ENCODE measurements around the gene WWC1.
"Not testable (repeated sequence)": the region's sequence is repeated elsewhere in the genome, so short reads cannot be mapped to it uniquely, and the experiment has no call there.

WWC1 gene

GRCh38 chr5:168302785-168303184 lies 11.3 kb downstream of the WWC1 start:
- no peak for DNase-seq (ENCODE audit: extremely low read depth, low read depth)
- no peak for TF ChIP-seq CTCF (IDR thresholded peaks at IDR 0.05; ENCODE audit: low read depth, low read length)

- no peak for TF ChIP-seq CTCF (IDR thresholded peaks at IDR 0.05; ENCODE audit: low read depth, low read length)
Measured at GRCh38 chr5:168303393-168304025, 12.1 kb downstream of the WWC1 start.

DNA sequence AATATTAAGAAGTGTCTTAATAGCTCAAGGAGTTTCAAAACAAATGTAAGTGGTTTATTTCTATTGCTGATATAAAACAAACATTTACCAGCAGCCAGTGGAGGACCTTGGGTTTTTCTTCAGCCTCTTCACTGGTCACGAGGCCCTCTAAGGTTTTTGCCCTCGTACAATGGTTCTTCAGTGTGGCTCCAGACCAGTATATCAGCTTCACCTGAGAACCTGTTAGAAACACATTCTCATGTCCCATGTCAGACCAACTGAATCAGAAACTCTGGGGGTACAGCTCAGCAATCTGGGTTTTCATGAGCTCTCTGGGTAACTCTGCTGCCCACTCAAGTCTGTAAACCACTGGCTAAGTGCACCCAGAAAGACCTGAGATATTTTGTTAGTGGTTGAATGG lies 12.9 kb downstream of the WWC1 start:
- DNase-seq (ENCODE audit: extremely low read depth, low read depth): no peak
- TF ChIP-seq CTCF (IDR thresholded peaks at IDR 0.05; ENCODE audit: low read depth, low read length): no peak

More at GRCh38 chr5:168303393-168304025, 12.1 kb downstream of the WWC1 start:
- no peak for DNase-seq (ENCODE audit: extremely low read depth, low read depth)

DNA sequence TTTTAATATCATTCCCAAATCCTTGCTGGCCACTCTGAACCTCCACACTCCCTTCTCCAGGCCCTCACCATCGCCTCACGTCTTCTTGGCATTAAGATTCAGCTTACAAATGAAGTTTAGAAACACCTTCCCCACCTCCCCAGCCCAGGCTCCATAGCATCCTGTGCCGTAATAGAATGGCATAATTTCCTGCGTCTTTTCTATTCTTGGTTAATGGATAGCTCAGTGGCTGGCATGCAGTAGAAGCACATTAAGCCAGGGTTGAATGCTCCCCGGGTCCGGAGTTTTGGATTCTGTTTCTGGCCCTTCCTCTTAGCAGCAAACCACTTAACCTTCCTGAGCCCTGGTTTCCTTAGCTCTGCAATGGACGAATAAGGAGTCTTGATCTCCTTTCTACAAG lies 13.8 kb downstream of the WWC1 start:
- TF ChIP-seq CTCF (IDR thresholded peaks at IDR 0.05; ENCODE audit: low read depth, low read length): no peak
- no peak for DNase-seq (ENCODE audit: extremely low read depth, low read depth)

GRCh38 chr5:168307022-168307421 lies 15.6 kb downstream of the WWC1 start:
- TF ChIP-seq CTCF (IDR thresholded peaks at IDR 0.05; ENCODE audit: low read depth, low read length): no peak
- DNase-seq (ENCODE audit: extremely low read depth, low read depth): no peak

DNA sequence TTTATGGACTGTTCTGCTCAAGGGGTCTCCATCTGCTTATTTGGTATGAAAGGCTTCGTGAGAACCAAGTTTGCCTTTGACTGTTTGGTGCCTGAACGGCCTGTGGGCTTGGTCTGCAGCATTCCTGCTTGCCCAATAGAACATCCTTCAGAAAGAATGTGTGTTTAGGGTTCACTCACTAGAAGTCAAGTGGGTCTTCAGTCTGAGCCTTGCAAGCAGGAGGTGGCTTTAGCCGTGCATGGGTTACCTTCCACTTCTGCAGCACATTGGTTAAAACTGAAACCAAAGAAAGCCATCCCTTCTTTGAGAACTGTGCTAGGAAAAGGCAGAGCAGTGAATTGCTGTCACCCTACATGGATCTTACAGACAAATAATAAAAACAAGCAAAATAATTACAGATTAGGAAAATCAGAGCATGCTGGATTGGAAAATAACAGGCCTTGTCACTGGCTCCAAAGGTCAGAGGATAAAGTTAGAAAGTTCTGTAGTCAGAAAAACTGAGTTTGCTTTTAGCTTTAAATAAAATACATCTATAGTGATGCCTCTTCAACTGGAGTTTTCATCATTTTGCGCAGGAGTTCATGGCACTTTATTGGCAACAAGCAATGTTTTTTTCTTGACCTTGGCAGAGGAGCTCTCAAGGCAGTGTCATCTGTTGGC lies 16.6 kb downstream of the WWC1 start:
- TF ChIP-seq CTCF (IDR thresholded peaks at IDR 0.05; ENCODE audit: low read depth, low read length): no peak
- no peak for DNase-seq (ENCODE audit: extremely low read depth, low read depth)

DNA sequence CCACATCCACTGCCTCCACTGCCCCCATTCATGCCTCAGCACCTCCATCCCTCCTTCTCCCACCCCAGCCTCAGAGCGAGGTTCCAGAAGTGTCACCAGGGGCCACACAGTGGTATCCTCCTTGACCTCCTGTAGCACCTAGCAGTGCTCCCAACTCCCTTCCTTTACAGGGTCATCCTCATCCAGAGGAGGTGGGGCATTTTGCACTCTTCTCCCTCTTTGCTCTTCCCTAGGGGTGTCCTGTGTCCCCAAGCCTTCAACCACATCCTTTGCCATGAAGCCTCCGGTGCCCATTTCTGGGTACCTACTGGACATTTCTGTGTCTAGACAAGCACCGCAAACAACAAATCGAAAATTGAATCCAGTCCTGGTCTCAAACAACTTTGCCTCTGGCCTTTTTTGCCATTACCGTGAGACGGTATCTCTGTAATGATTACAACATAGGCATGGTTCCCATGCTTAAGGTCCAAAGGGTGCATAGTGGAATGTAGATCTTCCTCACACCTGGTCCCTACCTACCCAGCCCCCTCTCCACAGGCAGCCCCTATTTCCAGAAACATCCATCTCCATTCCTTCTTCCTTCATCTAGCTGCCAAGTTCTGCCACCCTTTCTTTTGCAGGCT lies 17.6 kb downstream of the WWC1 start:
- no peak for DNase-seq (ENCODE audit: extremely low read depth, low read depth)
- TF ChIP-seq CTCF (IDR thresholded peaks at IDR 0.05; ENCODE audit: low read depth, low read length): no peak

- not testable (repeated sequence) for DNase-seq (ENCODE audit: extremely low read depth, low read depth)
Measured at GRCh38 chr5:168310541-168310940, 19.1 kb downstream of the WWC1 start.

Measured in AG09319 (cell line).